GM18526 (cell line): ENCODE results near the gene ABRACL.

Source experiments
- POLR2A ChIP-seq: IDR thresholded peaks from 3 replicates; pipeline ENCODE4 v1.6.1; 2011; ENCODE audit not compliant: insufficient read length; ENCODE audit errors: extremely low read depth

The ABRACL gene

GRCh38 chr6:139044250-139044649, 15.7 kb downstream of the ABRACL start:
- no peak for TF ChIP-seq POLR2A

- TF ChIP-seq POLR2A, result no peak
Observed at GRCh38 chr6:139047677-139048076, 19.1 kb downstream of the ABRACL start.

GRCh38 chr6:139050770-139051313, 22.3 kb downstream of the ABRACL start:
- no peak for TF ChIP-seq POLR2A

GRCh38 chr6:139051396-139052060, 23.0 kb downstream of the ABRACL start:
- no peak for TF ChIP-seq POLR2A

DNA sequence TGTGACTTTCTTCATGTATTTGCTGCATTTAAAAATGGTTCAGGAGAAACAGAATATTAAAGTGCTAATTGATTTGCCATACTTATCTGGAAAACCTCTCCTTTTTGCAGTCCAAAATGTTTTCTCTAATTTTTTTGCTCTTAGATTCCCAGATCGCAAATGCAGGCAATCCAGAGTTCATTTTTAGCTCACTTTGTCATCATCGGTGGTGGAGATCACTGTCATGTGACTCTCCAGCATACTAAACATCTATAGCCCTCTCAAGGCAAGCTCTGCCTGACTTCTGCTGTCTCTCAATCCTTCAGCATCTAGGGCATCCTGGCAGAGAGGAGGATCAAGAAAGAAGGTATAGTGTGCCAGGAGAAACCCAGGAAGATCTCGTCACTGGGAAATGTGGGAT, 24.8 kb downstream of the ABRACL start:
- TF ChIP-seq POLR2A, result no peak

DNA sequence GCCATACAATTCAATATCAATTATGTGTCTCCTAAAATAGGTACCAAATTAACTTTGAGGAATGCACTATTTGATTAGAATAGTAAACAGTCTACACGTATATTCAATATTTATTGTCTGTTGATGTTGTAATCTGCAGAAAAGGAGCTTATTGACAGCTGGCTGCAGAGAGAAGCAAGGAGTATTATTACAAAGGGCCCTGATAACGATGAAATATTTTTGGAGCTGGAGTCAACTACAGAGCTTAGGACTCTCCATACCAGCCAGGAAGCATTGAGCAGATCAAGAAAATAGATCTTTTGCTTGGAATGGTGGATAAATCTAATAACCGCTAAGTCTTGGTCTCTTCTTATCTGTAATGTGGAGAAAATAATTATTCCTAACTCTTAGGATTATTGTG, 25.5 kb downstream of the ABRACL start:
- TF ChIP-seq POLR2A, result no peak

DNA sequence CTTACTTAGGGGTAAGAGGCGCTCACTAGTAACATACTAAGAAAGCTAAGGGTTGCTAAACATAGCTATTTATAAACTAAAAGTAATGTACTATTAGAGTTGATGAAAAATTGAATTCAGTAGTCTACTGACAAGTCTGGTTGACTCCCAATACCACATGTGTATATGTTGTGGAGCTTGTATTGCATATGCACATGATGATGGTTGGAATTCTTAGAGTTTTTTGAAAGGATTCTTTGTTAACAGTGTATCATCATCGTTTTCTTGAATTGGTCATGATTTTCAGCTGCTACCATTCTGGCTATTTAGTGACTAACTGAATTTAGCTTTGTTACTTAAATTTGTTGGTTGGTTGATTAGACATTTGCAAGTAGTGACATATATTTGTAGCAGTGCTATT, 27.2 kb downstream of the ABRACL start:
- TF ChIP-seq POLR2A, result no peak

GRCh38 chr6:139058029-139058428, 29.5 kb downstream of the ABRACL start:
- no peak for TF ChIP-seq POLR2A

DNA sequence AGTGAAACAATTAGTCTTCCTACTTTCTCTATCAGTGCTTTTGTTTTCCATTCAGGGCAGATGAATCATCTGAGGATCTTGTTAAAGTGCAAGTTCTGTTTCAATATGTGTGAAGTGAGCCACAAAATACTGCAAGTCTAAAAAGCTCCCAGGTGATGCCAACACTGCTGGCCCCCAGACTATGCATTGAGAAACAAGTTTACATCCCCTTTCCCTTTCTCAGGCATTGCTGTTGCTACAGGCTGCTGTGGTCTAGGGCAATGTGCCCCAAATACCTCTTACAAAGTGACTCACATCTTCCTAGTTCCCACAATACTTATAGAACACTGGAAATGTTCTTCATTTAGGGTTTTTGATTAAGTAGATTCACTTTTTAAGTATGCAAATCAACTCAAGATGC, 31.8 kb downstream of the ABRACL start:
- TF ChIP-seq POLR2A, result no peak

- TF ChIP-seq POLR2A, result no peak
Observed at GRCh38 chr6:139062932-139063646, 34.5 kb downstream of the ABRACL start.

- no peak for TF ChIP-seq POLR2A
Observed at GRCh38 chr6:139064981-139065665, 36.6 kb downstream of the ABRACL start.

DNA sequence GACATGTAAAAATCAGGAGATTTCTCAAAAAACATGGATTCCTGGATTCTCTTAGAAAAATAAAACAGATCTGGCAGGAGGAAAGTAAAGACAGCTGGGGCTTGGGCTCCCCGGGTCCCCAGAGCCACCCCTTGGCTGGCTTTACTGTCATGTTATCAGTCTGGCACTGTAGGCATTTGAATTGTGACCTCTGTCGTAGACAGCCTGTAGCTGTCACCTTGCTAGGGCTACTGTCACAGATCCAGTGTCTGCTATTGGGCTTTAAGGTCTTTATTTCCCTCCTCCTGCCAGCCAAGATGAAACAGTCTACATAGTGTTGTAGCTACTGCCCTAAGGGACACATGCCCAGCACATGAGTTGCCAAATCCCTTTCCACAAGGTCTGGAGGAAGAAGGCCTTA, 37.5 kb downstream of the ABRACL start:
- no peak for TF ChIP-seq POLR2A

- TF ChIP-seq POLR2A, result no peak
Observed at GRCh38 chr6:139068846-139069245, 40.3 kb downstream of the ABRACL start.

GRCh38 chr6:139073118-139073517, 44.6 kb downstream of the ABRACL start:
- no peak for TF ChIP-seq POLR2A

DNA sequence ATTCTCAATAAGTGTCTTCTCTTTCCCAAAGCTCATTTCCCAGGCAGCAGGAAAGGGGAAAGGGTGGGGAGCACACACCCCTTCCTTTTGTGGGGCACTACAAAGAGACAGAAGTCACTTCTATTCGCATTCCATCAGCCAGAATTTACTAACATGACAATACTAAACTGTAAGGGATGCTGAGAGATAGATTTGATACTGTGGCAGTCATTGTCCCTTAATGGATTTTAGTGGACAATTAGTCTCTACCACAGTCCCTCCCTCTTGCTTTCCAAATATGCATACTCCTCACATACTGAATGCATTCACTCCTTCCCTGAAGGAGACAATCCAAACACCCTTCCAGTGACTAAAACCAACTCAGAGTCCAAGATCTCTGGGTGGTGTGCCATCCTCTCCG, 50.5 kb downstream of the ABRACL start:
- no peak for TF ChIP-seq POLR2A

DNA sequence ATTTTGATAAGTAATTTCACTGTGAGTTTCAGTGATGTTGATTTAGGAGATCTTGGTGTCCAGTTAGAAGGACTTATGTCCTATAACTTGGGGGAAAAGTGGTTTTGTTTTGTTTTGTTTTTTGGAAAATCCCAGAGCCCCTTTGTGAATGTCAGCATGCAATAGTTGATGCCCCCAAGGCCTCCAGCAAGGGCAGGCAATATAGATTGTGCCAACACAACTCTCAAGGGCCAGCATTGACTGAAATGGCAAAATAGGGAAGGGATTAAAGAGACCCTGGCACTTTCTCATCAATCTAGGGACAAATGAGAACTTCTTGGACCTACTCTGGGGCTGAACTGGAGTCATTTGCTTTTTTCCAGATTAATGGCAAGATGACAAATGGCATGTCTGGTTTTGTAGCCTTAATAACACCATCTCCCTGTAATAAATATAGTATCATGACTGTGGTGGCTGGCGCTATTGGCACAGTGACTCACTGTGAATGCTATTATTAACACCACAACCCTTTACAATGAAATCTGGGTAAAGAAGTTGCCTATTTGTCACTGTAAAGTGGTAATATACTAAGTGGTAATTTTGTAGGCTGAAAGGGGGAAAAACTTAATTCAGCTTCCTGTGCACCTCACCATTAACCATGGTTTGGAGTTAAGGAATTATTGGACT, 51.8 kb downstream of the ABRACL start:
- TF ChIP-seq POLR2A, result no peak

DNA sequence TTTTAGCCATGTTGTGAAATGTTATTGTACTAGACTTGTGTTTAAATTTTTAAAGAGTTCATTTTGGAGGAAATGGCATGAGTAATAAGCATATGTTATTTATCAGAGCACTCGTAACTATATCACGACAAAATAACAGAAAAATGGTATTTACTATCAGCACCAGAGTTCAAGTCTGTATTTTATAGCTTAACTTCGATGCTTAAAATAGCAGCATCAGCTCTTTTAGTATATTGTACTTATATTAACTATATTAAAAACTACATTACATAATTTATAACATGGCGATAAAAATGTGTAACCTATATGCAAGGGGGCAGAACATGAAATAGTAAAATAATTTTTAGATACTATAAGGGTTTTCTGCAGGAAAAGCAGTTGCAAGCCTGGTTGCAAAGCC, 52.9 kb downstream of the ABRACL start:
- no peak for TF ChIP-seq POLR2A
